ENCODE data around the gene KLRG1. TPM values are rescaled to one million over a fixed set of nuclear protein-coding genes. Genes with fewer than 3 reads are reported as not detected.

Gene KLRG1
- total RNA-seq, 1 donor from 2014 or later, result 2.1 TPM

DNA sequence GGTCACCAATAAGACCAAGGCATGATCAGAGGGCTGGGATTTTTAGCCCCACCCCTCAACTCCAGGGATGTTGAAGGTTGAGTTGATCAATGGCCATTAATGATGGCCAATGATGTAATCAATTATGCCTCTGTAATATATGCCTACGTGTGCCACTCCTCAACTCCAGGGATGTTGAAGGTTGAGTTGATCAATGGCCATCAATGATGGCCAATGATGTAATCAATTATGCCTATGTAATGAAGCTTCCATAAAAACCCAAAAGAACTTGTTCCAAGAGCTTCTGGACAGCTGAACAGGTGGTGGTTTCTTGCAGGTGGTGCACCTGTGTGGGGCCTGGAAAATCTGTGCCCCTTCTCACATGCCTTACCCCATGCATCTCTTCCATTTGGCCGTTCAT lies 33.2 kb downstream of the KLRG1 start:
- peaks cover under 1% of the 10 kb centered on the region for H3K36me3 Mint-ChIP-seq (ENCODE audit: low read depth, unreplicated experiment)
- DNase-seq (ENCODE audit: low spot score), result no peak
- no peak overlapping the region for H3K27ac Mint-ChIP-seq (ENCODE audit: unreplicated experiment)
- no peak for TF ChIP-seq CTCF (IDR thresholded peaks at IDR 0.05; ENCODE audit: unreplicated experiment)
- no peaks in the 10 kb centered on the region for H3K4me1 Mint-ChIP-seq (ENCODE audit: unreplicated experiment)
- H3K27me3 Mint-ChIP-seq (ENCODE audit: unreplicated experiment), result no peaks in the 10 kb centered on the region
- no peak overlapping the region for H3K4me3 Mint-ChIP-seq (ENCODE audit: unreplicated experiment)
- no peaks in the 10 kb centered on the region for H3K9me3 Mint-ChIP-seq (ENCODE audit: unreplicated experiment)

- H3K36me3 Mint-ChIP-seq (ENCODE audit: low read depth, unreplicated experiment), result no peaks in the 10 kb centered on the region
- peaks cover 1% of the 10 kb centered on the region for H3K27me3 Mint-ChIP-seq (ENCODE audit: unreplicated experiment)
- H3K27ac Mint-ChIP-seq (ENCODE audit: unreplicated experiment), result no peak overlapping the region
- H3K4me1 Mint-ChIP-seq (ENCODE audit: unreplicated experiment), result no peaks in the 10 kb centered on the region
- no peak for TF ChIP-seq CTCF (IDR thresholded peaks at IDR 0.05; ENCODE audit: unreplicated experiment)
- DNase-seq (ENCODE audit: low spot score), result no peak
- no peak overlapping the region for H3K4me3 Mint-ChIP-seq (ENCODE audit: unreplicated experiment)
- H3K9me3 Mint-ChIP-seq (ENCODE audit: unreplicated experiment), result no peaks in the 10 kb centered on the region
Observed at GRCh38 chr12:9024512-9024911, 35.2 kb downstream of the KLRG1 start.

GRCh38 chr12:9027161-9028059 lies 38.1 kb downstream of the KLRG1 start:
- H3K36me3 Mint-ChIP-seq (ENCODE audit: low read depth, unreplicated experiment), result no peaks in the 10 kb centered on the region
- H3K27ac Mint-ChIP-seq (ENCODE audit: unreplicated experiment), result no peak overlapping the region
- H3K9me3 Mint-ChIP-seq (ENCODE audit: unreplicated experiment), result no peaks in the 10 kb centered on the region
- DNase-seq (ENCODE audit: low spot score), result no peak
- no peak overlapping the region for H3K4me3 Mint-ChIP-seq (ENCODE audit: unreplicated experiment)
- peaks cover 1% of the 10 kb centered on the region for H3K27me3 Mint-ChIP-seq (ENCODE audit: unreplicated experiment)
- no peak for TF ChIP-seq CTCF (IDR thresholded peaks at IDR 0.05; ENCODE audit: unreplicated experiment)
- H3K4me1 Mint-ChIP-seq (ENCODE audit: unreplicated experiment), result no peaks in the 10 kb centered on the region

- no peak for TF ChIP-seq CTCF (IDR thresholded peaks at IDR 0.05; ENCODE audit: unreplicated experiment)
- no peak overlapping the region for H3K27ac Mint-ChIP-seq (ENCODE audit: unreplicated experiment)
- DNase-seq (ENCODE audit: low spot score), result no peak
- no peaks in the 10 kb centered on the region for H3K9me3 Mint-ChIP-seq (ENCODE audit: unreplicated experiment)
- H3K4me1 Mint-ChIP-seq (ENCODE audit: unreplicated experiment), result no peaks in the 10 kb centered on the region
- H3K36me3 Mint-ChIP-seq (ENCODE audit: low read depth, unreplicated experiment), result no peaks in the 10 kb centered on the region
- peaks cover 1% of the 10 kb centered on the region for H3K27me3 Mint-ChIP-seq (ENCODE audit: unreplicated experiment)
- H3K4me3 Mint-ChIP-seq (ENCODE audit: unreplicated experiment), result no peak overlapping the region
Observed at GRCh38 chr12:9030776-9031175, 41.4 kb downstream of the KLRG1 start.

Measured in endothelial cell (in vitro differentiated cells).